Measurements from ENCODE around the gene SETBP1.

Gene SETBP1

DNA sequence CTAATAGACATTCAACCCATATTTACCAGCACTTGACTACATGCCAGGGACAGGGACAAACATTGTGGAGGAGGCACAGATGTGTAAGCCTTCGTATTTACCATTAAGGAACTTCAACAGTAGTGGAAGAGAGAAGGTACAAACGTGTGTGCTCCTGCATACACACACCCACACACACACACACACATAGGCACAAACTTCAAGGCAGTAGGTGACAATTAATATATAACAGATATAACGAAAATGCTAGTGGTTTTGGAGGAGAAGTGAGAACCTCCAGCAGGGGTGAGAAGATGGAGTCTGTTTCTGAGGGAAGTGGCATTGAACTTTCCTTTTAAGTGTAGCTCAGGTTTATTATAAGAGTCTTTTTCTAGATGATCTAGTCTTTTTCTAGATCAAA lies 231.1 kb downstream of the SETBP1 start:
- no peak for TF ChIP-seq CTCF (IDR thresholded peaks at IDR 0.05; ENCODE audit: extremely low read depth, missing control alignments)
- no peak for DNase-seq (ENCODE audit: low spot score)

- no peak for DNase-seq (ENCODE audit: low spot score)
- no peak for TF ChIP-seq CTCF (IDR thresholded peaks at IDR 0.05; ENCODE audit: extremely low read depth, missing control alignments)
Measured at GRCh38 chr18:44912740-44913478, 232.2 kb downstream of the SETBP1 start.

- no peak for TF ChIP-seq CTCF (IDR thresholded peaks at IDR 0.05; ENCODE audit: extremely low read depth, missing control alignments)
- no peak for DNase-seq (ENCODE audit: low spot score)
Measured at GRCh38 chr18:44914028-44914427, 233.3 kb downstream of the SETBP1 start.

GRCh38 chr18:44915213-44915612 lies 234.5 kb downstream of the SETBP1 start:
- no peak for TF ChIP-seq CTCF (IDR thresholded peaks at IDR 0.05; ENCODE audit: extremely low read depth, missing control alignments)
- no peak for DNase-seq (ENCODE audit: low spot score)

DNA sequence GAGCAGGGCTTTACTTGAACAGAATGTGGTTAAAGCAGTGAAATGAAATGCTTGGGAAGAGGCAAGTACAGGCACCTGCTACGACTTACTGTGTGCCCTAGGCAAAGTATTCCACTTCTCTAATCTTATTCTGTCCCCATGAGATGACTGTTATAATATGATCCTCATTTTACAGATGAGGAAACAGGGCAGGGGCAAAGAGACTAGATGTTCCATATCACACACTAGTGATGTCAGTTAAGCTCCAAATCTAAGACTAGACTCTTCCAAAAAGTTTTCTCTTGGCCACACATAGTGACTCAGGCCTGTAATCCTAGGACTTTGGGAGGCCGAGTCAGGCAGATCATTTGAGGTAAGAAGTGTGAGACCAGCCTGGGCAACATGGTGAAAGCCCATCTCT lies 235.0 kb downstream of the SETBP1 start:
- no peak for DNase-seq (ENCODE audit: low spot score)
- TF ChIP-seq CTCF (IDR thresholded peaks at IDR 0.05; ENCODE audit: extremely low read depth, missing control alignments) = no peak

DNA sequence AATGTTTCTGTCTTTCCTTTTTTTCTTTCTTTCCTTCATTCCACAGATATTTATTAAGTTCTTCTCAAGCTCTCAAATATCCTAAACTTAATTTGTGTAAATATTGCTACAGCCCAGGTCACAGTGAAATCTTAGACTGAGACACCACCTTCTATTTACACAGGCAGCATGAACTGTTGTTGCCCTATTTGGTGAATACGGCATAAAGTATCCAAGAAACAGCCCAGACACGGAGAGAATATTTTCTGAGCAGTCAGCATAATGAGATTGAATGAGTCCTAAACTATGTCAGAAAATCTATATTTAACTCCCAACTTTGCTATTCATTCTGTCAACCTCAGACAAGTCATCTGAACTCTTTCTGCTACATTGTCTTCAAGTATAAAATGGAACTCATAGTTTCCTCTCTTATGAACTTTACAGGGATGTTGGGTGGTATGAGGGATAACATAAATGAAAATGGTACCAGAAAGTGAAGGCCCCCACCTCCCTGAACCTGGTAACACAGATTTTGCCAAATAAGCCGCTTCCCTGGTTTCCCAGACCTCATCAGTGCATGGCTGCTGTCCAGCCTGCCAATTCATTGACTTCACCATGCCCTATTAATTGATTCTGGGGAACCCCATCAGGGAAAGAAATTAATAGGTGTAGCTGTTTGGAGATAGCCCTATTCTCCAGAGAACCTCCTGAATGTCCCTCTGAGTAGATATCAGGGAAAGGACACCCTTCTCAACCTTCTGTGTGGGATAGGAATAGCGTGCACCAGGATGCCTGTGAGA lies 235.9 kb downstream of the SETBP1 start:
- TF ChIP-seq CTCF (IDR thresholded peaks at IDR 0.05; ENCODE audit: extremely low read depth, missing control alignments) = no peak
- DNase-seq (ENCODE audit: low spot score) = no peak

Data from GM20000 (cell line).